ENCODE measurements around the gene PRDM10.
"Not testable (repeated sequence)": the region's sequence is repeated elsewhere in the genome, so short reads cannot be mapped to it uniquely, and the experiment has no call there.

Gene PRDM10

GRCh38 chr11:130002352-130002845 lies at the start of gene PRDM10:
Gene PRDM10 (minus strand): TSS chr11:130002835. CDS start chr11:129960964, 41,871 bp downstream.
- peak; percentile 97 for DNase-seq

GRCh38 chr11:130051082-130051481 lies 48.4 kb upstream of the PRDM10 start:
- DNase-seq = no peak

- DNase-seq = no peak
Observed at GRCh38 chr11:130050257-130050656, 47.6 kb upstream of the PRDM10 start.

- no peak for DNase-seq
Observed at GRCh38 chr11:130049328-130049771, 46.7 kb upstream of the PRDM10 start.

GRCh38 chr11:130047141-130047540 lies 44.5 kb upstream of the PRDM10 start:
- no peak for DNase-seq

- DNase-seq = no peak
Observed at GRCh38 chr11:130043575-130043974, 40.9 kb upstream of the PRDM10 start.

GRCh38 chr11:130042093-130042591 lies 39.5 kb upstream of the PRDM10 start:
- DNase-seq = no peak

GRCh38 chr11:130040281-130040940 lies 37.8 kb upstream of the PRDM10 start:
- no peak for DNase-seq

GRCh38 chr11:130037881-130038585 lies 35.4 kb upstream of the PRDM10 start:
- no peak for DNase-seq

GRCh38 chr11:130037058-130037457 lies 34.4 kb upstream of the PRDM10 start:
- DNase-seq = no peak

- no peak for DNase-seq
Observed at GRCh38 chr11:130034236-130034635, 31.6 kb upstream of the PRDM10 start.

GRCh38 chr11:130032931-130033330 lies 30.3 kb upstream of the PRDM10 start:
- no peak for DNase-seq

GRCh38 chr11:130031945-130032344 lies 29.3 kb upstream of the PRDM10 start:
- no peak for DNase-seq

GRCh38 chr11:130031056-130031455 lies 28.4 kb upstream of the PRDM10 start:
- DNase-seq = no peak

GRCh38 chr11:130029137-130029536 lies 26.5 kb upstream of the PRDM10 start:
- no peak for DNase-seq

- no peak for DNase-seq
Observed at GRCh38 chr11:130025371-130025770, 22.7 kb upstream of the PRDM10 start.

- no peak for DNase-seq
Observed at GRCh38 chr11:130024361-130024760, 21.7 kb upstream of the PRDM10 start.

GRCh38 chr11:130023204-130023603 lies 20.6 kb upstream of the PRDM10 start:
- DNase-seq = no peak

GRCh38 chr11:130022799-130023198 lies 20.2 kb upstream of the PRDM10 start:
- no peak for DNase-seq

GRCh38 chr11:130021606-130022005 lies 19.0 kb upstream of the PRDM10 start:
- not testable (repeated sequence) for DNase-seq

GRCh38 chr11:130020323-130020722 lies 17.7 kb upstream of the PRDM10 start:
- no peak for DNase-seq

GRCh38 chr11:130015846-130016245 lies 13.2 kb upstream of the PRDM10 start:
- DNase-seq = not testable (repeated sequence)

- no peak for DNase-seq
Observed at GRCh38 chr11:130008326-130008725, 5.7 kb upstream of the PRDM10 start.

GRCh38 chr11:130006929-130007328 lies 4.3 kb upstream of the PRDM10 start:
- no peak for DNase-seq

Measured in NCI-H1092 (cell line).